SK-N-SH (cell line): ENCODE data around the gene IGSF9B. TPM values are rescaled to one million over a fixed set of nuclear protein-coding genes. Genes with fewer than 3 reads are reported as not detected.
"Not testable (repeated sequence)": the region's sequence is repeated elsewhere in the genome, so short reads cannot be mapped to it uniquely, and the experiment has no call there.

ENCODE experiments used
- CTCF ChIA-PET: fragments of 300-600, 350-600 bp; formaldehyde crosslinking; extraction: SDS; loops from one replicate; lab custom pipeline; 2021; lab: Yijun Ruan, JAX
- POLR2A ChIA-PET: fragments of 350-600 bp; sonication (Branson Sonifier 250); formaldehyde crosslinking; extraction: SDS; loops from one replicate; lab custom pipeline; 2020; ENCODE audit warnings: antibody characterized with exemption, inconsistent platforms; lab: Yijun Ruan, JAX
- DNase-seq: peaks from one replicate; pipeline ENCODE4 v3.0.0; 2012
- H2AFZ ChIP-seq: fragments of 200-600 bp; sonication (generic); 2 replicates; pipeline ENCODE4 v1.8.1; 2016; ENCODE audit warnings: antibody characterized with exemption, mild to moderate bottlenecking, low read depth
- H3F3A ChIP-seq: fragments of 200-600 bp; sonication (generic); replicated peaks from 2 replicates; pipeline ENCODE3; 2016; ENCODE audit warnings: antibody characterized with exemption, mild to moderate bottlenecking; ENCODE audit not compliant: insufficient read depth
- H3K27ac ChIP-seq, 2 experiments: fragments of 200-500 bp in 1 of 2; fragments of 200-600 bp in 1 of 2; sonication (Bioruptor generic) in 1 of 2; sonication (generic), shearing (Covaris generic) in 1 of 2; 2 replicates each; pipeline versions ENCODE4 v1.5.1 to v1.6.1; 2014 to 2016; ENCODE audit warnings: low read depth in 2 of 2, inconsistent platforms in 1 of 2, low read length in 1 of 2, mild to moderate bottlenecking in 1 of 2, mixed read lengths in 1 of 2
- H3K27me3 ChIP-seq: fragments of 200-600 bp; sonication (generic), shearing (Covaris generic); 2 replicates; pipeline ENCODE4 v1.6.1; 2016; ENCODE audit warnings: mixed run types; ENCODE audit not compliant: insufficient read depth
- H3K36me3 ChIP-seq, 2 experiments: fragments of 200-500 bp in 1 of 2; fragments of 200-600 bp in 1 of 2; sonication (Bioruptor generic) in 1 of 2; sonication (generic) in 1 of 2; replicated peaks in 1 of 2; 2 replicates each; pipeline versions ENCODE3 to v1.5.1; 2014 to 2016; ENCODE audit warnings: low read length in 1 of 2, mild to moderate bottlenecking in 1 of 2; ENCODE audit not compliant: insufficient read depth in 2 of 2, control insufficient read depth in 1 of 2
- H3K4me1 ChIP-seq, 2 experiments: fragments of 200-500 bp in 1 of 2; fragments of 200-600 bp in 1 of 2; sonication (Bioruptor generic) in 1 of 2; sonication (generic), shearing (Covaris generic) in 1 of 2; 2 replicates each; pipeline versions ENCODE4 v1.5.1 to v1.6.1; 2014 to 2016; ENCODE audit warnings: low read depth in 1 of 2, low read length in 1 of 2, mixed run types in 1 of 2; ENCODE audit not compliant: insufficient read depth in 2 of 2, control insufficient read depth in 1 of 2
- H3K4me2 ChIP-seq: fragments of 200-600 bp; sonication (generic), shearing (Covaris generic); 2 replicates; pipeline ENCODE4 v1.6.1; 2017; ENCODE audit warnings: mixed run types
- H3K4me3 ChIP-seq, 2 experiments: fragments of 200-500 bp in 1 of 2; fragments of 200-600 bp in 1 of 2; sonication (Bioruptor generic) in 1 of 2; sonication (generic), shearing (Covaris generic) in 1 of 2; 2 replicates each; pipeline versions ENCODE4 v1.5.1 to v1.8.1; 2014 to 2016; ENCODE audit warnings: low read depth in 2 of 2, inconsistent platforms in 1 of 2, low read length in 1 of 2, mild to moderate bottlenecking in 1 of 2, mixed read lengths in 1 of 2, moderate library complexity in 1 of 2
- H3K79me2 ChIP-seq: fragments of 200-600 bp; sonication (generic); 2 replicates; pipeline ENCODE4 v1.8.1; 2017; ENCODE audit warnings: mild to moderate bottlenecking; ENCODE audit not compliant: insufficient read depth
- H3K9ac ChIP-seq: fragments of 200-600 bp; sonication (generic); 2 replicates; pipeline ENCODE4 v1.6.1; 2017; ENCODE audit warnings: mixed run types
- H3K9me2 ChIP-seq: fragments of 200-600 bp; sonication (generic); 2 replicates; pipeline ENCODE4 v1.6.1; 2017; ENCODE audit warnings: mixed run types
- H3K9me3 ChIP-seq: fragments of 200-600 bp; sonication (generic); 2 replicates; pipeline ENCODE4 v1.6.1; 2017; ENCODE audit warnings: mixed run types, mild to moderate bottlenecking, moderate library complexity
- H4K20me1 ChIP-seq: fragments of 200-600 bp; sonication (generic); 2 replicates; pipeline ENCODE4 v1.6.1; 2017; ENCODE audit warnings: mild to moderate bottlenecking, mixed run types; ENCODE audit not compliant: insufficient read depth
- EP300 ChIP-seq, 2 experiments: IDR thresholded peaks; 2 replicates each; pipeline versions ENCODE4 v1.4.0 to v1.6.1; 2012; ENCODE audit warnings: borderline replicate concordance in 1 of 2, low read depth in 1 of 2, low read length in 1 of 2
- FOSL2 ChIP-seq: IDR thresholded peaks from 2 replicates; pipeline ENCODE4 v1.4.0; 2012; ENCODE audit warnings: low read depth, mild to moderate bottlenecking, moderate library complexity, borderline replicate concordance
- GABPA ChIP-seq: IDR thresholded peaks from 2 replicates; pipeline ENCODE4 v1.4.0; 2012; ENCODE audit warnings: low read depth, mild to moderate bottlenecking
- JUND ChIP-seq: IDR thresholded peaks from 2 replicates; pipeline ENCODE4 v1.4.0; 2012
- MAX ChIP-seq: IDR thresholded peaks from 2 replicates; pipeline ENCODE4 v1.4.0; 2012; ENCODE audit warnings: low read depth
- MEF2A ChIP-seq: IDR thresholded peaks from 2 replicates; pipeline ENCODE4 v1.4.0; 2012; ENCODE audit warnings: low read depth, borderline replicate concordance
- NRF1 ChIP-seq: IDR thresholded peaks from 2 replicates; pipeline ENCODE4 v1.6.1; 2012; ENCODE audit warnings: low read depth, mild to moderate bottlenecking, low read length
- POLR2AphosphoS5 ChIP-seq: IDR thresholded peaks from 2 replicates; pipeline ENCODE4 v1.6.1; 2012; ENCODE audit warnings: low read depth, low read length
- RCOR1 ChIP-seq: fragments of 150-350 bp; IDR thresholded peaks from 2 replicates; pipeline ENCODE4 v1.6.1; 2017; ENCODE audit warnings: antibody characterized with exemption, low read length
- RFX5 ChIP-seq: IDR thresholded peaks from 2 replicates; pipeline ENCODE4 v1.6.1; 2012; ENCODE audit warnings: mild to moderate bottlenecking, improper control_type of control experiment, low read length
- RXRA ChIP-seq: IDR thresholded peaks from 2 replicates; pipeline ENCODE4 v1.4.0; 2012; ENCODE audit warnings: low read depth, mild to moderate bottlenecking, borderline replicate concordance
- SIN3A ChIP-seq: IDR thresholded peaks from 2 replicates; pipeline ENCODE4 v1.6.1; 2012; ENCODE audit warnings: low read depth, mild to moderate bottlenecking, low read length, moderate library complexity, borderline replicate concordance
- TEAD4 ChIP-seq: IDR thresholded peaks from 2 replicates; pipeline ENCODE4 v1.4.0; 2012; ENCODE audit warnings: mild to moderate bottlenecking, borderline replicate concordance; ENCODE audit not compliant: insufficient read depth
- USF2 ChIP-seq: fragments of 150-350 bp; IDR thresholded peaks from 2 replicates; pipeline ENCODE4 v1.6.1; 2017; ENCODE audit warnings: antibody characterized with exemption, low read length, low read depth, borderline replicate concordance
- YY1 ChIP-seq: IDR thresholded peaks from 2 replicates; pipeline ENCODE4 v1.4.0; 2012; ENCODE audit warnings: low read depth, mild to moderate bottlenecking
- ZBTB33 ChIP-seq: IDR thresholded peaks from 2 replicates; pipeline ENCODE4 v1.4.0; 2012; ENCODE audit warnings: low read depth, borderline replicate concordance
- WGBS: methylation state at CpG from one replicate; pipeline ENCODE4 v1.1.6; 2017; ENCODE audit warnings: low lambda C conversion rate; 5-methylcytosine and 5-hydroxymethylcytosine counted together
- polyA plus RNA-seq, 3 experiments: library from polyadenylated mRNA; depleted of rRNA; stranded (reverse); fragments of >200 nt; gene quantifications; 2 replicates each; pipeline ENCODE4 v1.2.3, GENCODE V29; 2012
- TF ChIP-seq, protein P1 (sequence below): fragments of 150-350 bp; IDR thresholded peaks from 2 replicates; pipeline ENCODE4 v1.6.1; 2016; ENCODE audit warnings: mild to moderate bottlenecking, low read depth, low read length

IGSF9B gene
- polyA plus RNA-seq, 1 of the 3 experiments (the other 2 are of a cell fraction), result 0.41 TPM

DNA sequence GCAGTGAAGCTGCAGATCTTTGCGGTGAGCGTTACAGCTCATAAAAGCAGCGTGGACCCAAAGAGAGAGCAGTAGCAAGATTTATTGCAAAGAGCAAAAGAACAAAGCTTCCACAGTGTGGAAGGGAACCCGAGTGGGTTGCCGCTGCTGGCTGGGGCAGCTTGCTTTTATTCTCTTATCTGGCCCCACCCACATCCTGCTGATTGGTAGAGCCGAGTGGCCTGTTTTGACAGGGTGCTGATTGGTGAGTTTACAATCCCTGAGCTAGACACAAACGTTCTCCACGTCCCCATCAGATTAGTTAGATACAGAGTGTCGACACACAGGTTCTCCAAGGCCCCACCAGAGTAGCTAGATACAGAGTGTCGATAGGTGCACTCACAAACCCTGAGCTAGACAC, 45.6 kb upstream of the IGSF9B start:
- H3K36me3 ChIP-seq, H3K9me3 ChIP-seq, H3K79me2 ChIP-seq, H3K9me2 ChIP-seq, CTCF ChIA-PET, POLR2A ChIA-PET, H3K27me3 ChIP-seq, H4K20me1 ChIP-seq, H2AFZ ChIP-seq, H3K4me1 ChIP-seq, H3K4me2 ChIP-seq, H3F3A ChIP-seq, H3K27ac ChIP-seq, H3K4me3 ChIP-seq, DNase-seq, H3K9ac ChIP-seq: not testable (repeated sequence)
- WGBS, result 71% methylated on average over 9 of the region's 10 CpGs

DNA sequence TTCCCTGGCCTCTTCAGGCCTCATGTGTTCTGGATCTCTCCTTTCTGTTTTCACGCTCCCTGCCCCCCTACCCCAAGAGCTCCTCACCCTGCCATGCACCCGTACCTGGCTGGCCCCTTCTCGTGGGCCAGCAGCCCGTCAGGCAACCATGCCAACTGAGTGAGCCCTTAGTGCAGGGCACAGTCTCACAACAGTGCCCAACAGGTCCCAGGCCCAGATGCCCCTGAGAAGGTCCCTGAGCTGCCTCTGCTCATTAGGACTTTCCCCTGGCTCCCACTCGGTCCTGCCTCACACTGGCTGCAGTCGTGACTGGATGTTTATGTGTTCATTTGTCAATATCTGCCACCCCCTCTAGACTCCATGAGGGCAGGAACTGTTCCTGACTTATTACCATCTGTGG, 44.8 kb upstream of the IGSF9B start:
- Histone ChIP-seq H3K4me2 (no peak overlapping the region), H2AFZ (no peak overlapping the region), H3K9me2 (no peaks in the 10 kb centered on the region), H3K9ac (no peak overlapping the region), H3K36me3 (no peaks in the 10 kb centered on the region), H3K27me3 (no peaks in the 10 kb centered on the region), H3K4me3 (no peak overlapping the region), H4K20me1 (no peaks in the 10 kb centered on the region), H3F3A (no peaks in the 10 kb centered on the region), H3K4me1 (peaks cover 0 to 8% of the 10 kb centered on the region in 2 experiments; a peak in 1 of 4 replicates), H3K79me2 (no peaks in the 10 kb centered on the region), H3K27ac (no peak overlapping the region), H3K9me3 (no peaks in the 10 kb centered on the region)
- ChIA-PET POLR2A (no interaction called here), CTCF (no interaction called here)
- DNase-seq, result no peak
- WGBS, result 30% methylated on average over 6 of the region's 6 CpGs
- TF ChIP-seq FOSL2 (no peak), RCOR1 (no peak), RFX5 (no peak), JUND (no peak), ZBTB33 (no peak), MAX (no peak), USF2 (no peak), TEAD4 (no peak), EP300 (IDR thresholded peaks at IDR 0.05; ENCODE audit: borderline replicate concordance in 1 of 2, low read depth in 1 of 2, low read length in 1 of 2) (no peak), GABPA (no peak), SIN3A (no peak), POLR2AphosphoS5 (no peak), MEF2A (no peak), YY1 (no peak), NRF1 (no peak), RXRA (no peak)
- TF ChIP-seq, protein P1, sequence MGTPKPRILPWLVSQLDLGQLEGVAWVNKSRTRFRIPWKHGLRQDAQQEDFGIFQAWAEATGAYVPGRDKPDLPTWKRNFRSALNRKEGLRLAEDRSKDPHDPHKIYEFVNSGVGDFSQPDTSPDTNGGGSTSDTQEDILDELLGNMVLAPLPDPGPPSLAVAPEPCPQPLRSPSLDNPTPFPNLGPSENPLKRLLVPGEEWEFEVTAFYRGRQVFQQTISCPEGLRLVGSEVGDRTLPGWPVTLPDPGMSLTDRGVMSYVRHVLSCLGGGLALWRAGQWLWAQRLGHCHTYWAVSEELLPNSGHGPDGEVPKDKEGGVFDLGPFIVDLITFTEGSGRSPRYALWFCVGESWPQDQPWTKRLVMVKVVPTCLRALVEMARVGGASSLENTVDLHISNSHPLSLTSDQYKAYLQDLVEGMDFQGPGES, result no peak
